Natural killer cell (primary cell): ENCODE data around the gene BCAP29. TPM values are rescaled to one million over a fixed set of nuclear protein-coding genes. Genes with fewer than 3 reads are reported as not detected.

Experiments used
- ATAC-seq, 3 donors: fragments of 150-1000 bp in 2 of 3; fragments of 200-7000 bp in 1 of 3; cut with Tn5 transposase; 1 replicate in 1 of 3; 2 replicates in 2 of 3; pipeline ENCODE4 v1.10.0; 2021; ENCODE audit warnings: mild to moderate bottlenecking in 2 of 3, moderate library complexity in 2 of 3
- DNase-seq, 2 donors: peaks; one replicate each; pipeline versions ENCODE4 v3.0.0 to v3.0.0-alpha.2; 2013 to 2021; ENCODE audit warnings: mixed read lengths in 1 of 2
- H3K27ac ChIP-seq: one replicate; pipeline ENCODE4 v1.5.1; 2013; ENCODE audit warnings: mild to moderate bottlenecking, low read length
- H3K27me3 ChIP-seq: one replicate; pipeline ENCODE4 v1.6.1; 2013; ENCODE audit warnings: low read length; ENCODE audit not compliant: control insufficient read depth, insufficient read depth
- H3K36me3 ChIP-seq: one replicate; pipeline ENCODE4 v1.6.1; 2013; ENCODE audit warnings: low read length; ENCODE audit not compliant: control insufficient read depth, insufficient read depth
- H3K4me1 ChIP-seq: one replicate; pipeline ENCODE4 v1.6.1; 2013; ENCODE audit warnings: low read length; ENCODE audit not compliant: control insufficient read depth, insufficient read depth
- H3K4me3 ChIP-seq: one replicate; pipeline ENCODE4 v1.5.1; 2013; ENCODE audit warnings: low read length
- H3K9me3 ChIP-seq: one replicate; pipeline ENCODE4 v1.6.1; 2013; ENCODE audit warnings: low read length; ENCODE audit not compliant: control insufficient read depth, insufficient read depth
- H3K27ac Mint-ChIP-seq, 2 donors: one replicate each; pipeline ENCODE4 v1.8.0; 2022; ENCODE audit warnings: mild to moderate bottlenecking in 2 of 2, mixed read lengths in 2 of 2, moderate library complexity in 1 of 2
- H3K27me3 Mint-ChIP-seq, 2 donors: one replicate each; pipeline ENCODE4 v1.8.0; 2022; ENCODE audit warnings: low read depth in 2 of 2, mixed read lengths in 2 of 2
- H3K36me3 Mint-ChIP-seq: one replicate; pipeline ENCODE4 v1.8.0; 2022; ENCODE audit warnings: mixed read lengths
- H3K4me1 Mint-ChIP-seq, 2 donors: one replicate each; pipeline ENCODE4 v1.8.0; 2022; ENCODE audit warnings: mixed read lengths in 2 of 2
- H3K4me3 Mint-ChIP-seq: one replicate; pipeline ENCODE4 v1.8.0; 2022; ENCODE audit warnings: mild to moderate bottlenecking, moderate library complexity, mixed read lengths
- H3K9me3 Mint-ChIP-seq, 2 donors: one replicate each; pipeline ENCODE4 v1.8.0; 2022; ENCODE audit warnings: mixed read lengths in 2 of 2
- WGBS: methylation state at CpG from one replicate; pipeline ENCODE4 v1.1.7; 2013; ENCODE audit warnings: missing lambda C conversion rate; ENCODE audit not compliant: insufficient coverage; 5-methylcytosine and 5-hydroxymethylcytosine counted together
- intact Hi-C: fragments of 100-400 bp; cut with micrococcal nuclease; formaldehyde crosslinking; loops from one replicate; pipeline ENCODE4 v1.14.2; 2022
- total RNA-seq, 4 donors: library from RNA; stranded (reverse); fragments of 120-200 nt in 1 of 4; gene quantifications; one replicate each; pipeline versions ENCODE4 v1.2.3 to v1.2.4, GENCODE V29; 2013 to 2022
- TF ChIP-seq, protein P1 (sequence below): fragments of 200-600 bp; IDR thresholded peaks from one replicate; pipeline ENCODE4 v1.8.0; 2022; ENCODE audit warnings: antibody characterized with exemption

Gene BCAP29
- total RNA-seq, 3 donors from 2014 or later (not counting 1 experiment from before 2014, with no cell fraction given), result 22.1 to 33.3 (median 27.1) TPM

- H3K36me3 Mint-ChIP-seq, result no peaks in the 10 kb centered on the region
- peaks cover 51 to 55% of the 10 kb centered on the region in 2 donors for H3K4me1 Mint-ChIP-seq
- ATAC-seq, result peak; percentile 56 to 58 (median 57)
- no peaks in the 10 kb centered on the region for H3K27me3 Mint-ChIP-seq
- no peak for DNase-seq
- H3K4me3 Mint-ChIP-seq, result peak overlapping the region; percentile 95
- Histone ChIP-seq H3K27me3 (no peaks in the 10 kb centered on the region), H3K27ac (peak overlapping the region; percentile 98), H3K9me3 (no peaks in the 10 kb centered on the region), H3K4me1 (peaks cover 14% of the 10 kb centered on the region), H3K4me3 (peak overlapping the region; percentile 100), H3K36me3 (peaks cover 2% of the 10 kb centered on the region)
- intact Hi-C loops, result loop anchor here (2.0 kb wide), 1 partner anchor 180 kb away; no protein-coding TSS in a partner anchor
- TF ChIP-seq, protein P1, sequence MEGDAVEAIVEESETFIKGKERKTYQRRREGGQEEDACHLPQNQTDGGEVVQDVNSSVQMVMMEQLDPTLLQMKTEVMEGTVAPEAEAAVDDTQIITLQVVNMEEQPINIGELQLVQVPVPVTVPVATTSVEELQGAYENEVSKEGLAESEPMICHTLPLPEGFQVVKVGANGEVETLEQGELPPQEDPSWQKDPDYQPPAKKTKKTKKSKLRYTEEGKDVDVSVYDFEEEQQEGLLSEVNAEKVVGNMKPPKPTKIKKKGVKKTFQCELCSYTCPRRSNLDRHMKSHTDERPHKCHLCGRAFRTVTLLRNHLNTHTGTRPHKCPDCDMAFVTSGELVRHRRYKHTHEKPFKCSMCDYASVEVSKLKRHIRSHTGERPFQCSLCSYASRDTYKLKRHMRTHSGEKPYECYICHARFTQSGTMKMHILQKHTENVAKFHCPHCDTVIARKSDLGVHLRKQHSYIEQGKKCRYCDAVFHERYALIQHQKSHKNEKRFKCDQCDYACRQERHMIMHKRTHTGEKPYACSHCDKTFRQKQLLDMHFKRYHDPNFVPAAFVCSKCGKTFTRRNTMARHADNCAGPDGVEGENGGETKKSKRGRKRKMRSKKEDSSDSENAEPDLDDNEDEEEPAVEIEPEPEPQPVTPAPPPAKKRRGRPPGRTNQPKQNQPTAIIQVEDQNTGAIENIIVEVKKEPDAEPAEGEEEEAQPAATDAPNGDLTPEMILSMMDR, result no peak
- H3K27ac Mint-ChIP-seq, result peak overlapping the region; percentile 84 to 87
- 4% methylated on average over 20 of the region's 21 CpGs for WGBS
- no peaks in the 10 kb centered on the region for H3K9me3 Mint-ChIP-seq
These were observed 16.8 kb upstream of the BCAP29 start for GRCh38 chr7:107563081-107563774.

- Mint-ChIP-seq H3K4me1 (peaks cover 49 to 54% of the 10 kb centered on the region in 2 donors), H3K27ac (peak within 1 kb of the TSS; percentile 84 to 87), H3K36me3 (peaks cover under 1% of the 10 kb centered on the region), H3K4me3 (peak within 1 kb of the TSS; percentile 95), H3K27me3 (no peaks in the 10 kb centered on the region), H3K9me3 (no peaks in the 10 kb centered on the region)
- no peaks in the 10 kb centered on the region for H3K27me3 ChIP-seq
- TF ChIP-seq, protein P1, result no peak
- DNase-seq (peak; percentile 85 to 94), ATAC-seq (peak; percentile 91 to 94 (median 93))
- intact Hi-C loops, result loop anchor here (2.0 kb wide), 1 partner anchor 179 kb away; no protein-coding TSS in a partner anchor
- peak within 1 kb of the TSS; percentile 100 for H3K4me3 ChIP-seq
- H3K9me3 ChIP-seq, result no peaks in the 10 kb centered on the region
- peak within 1 kb of the TSS; percentile 98 for H3K27ac ChIP-seq
- under 1% methylated on average over 53 of the region's 55 CpGs for WGBS
- H3K36me3 ChIP-seq, result peaks cover 4% of the 10 kb centered on the region
- peaks cover 12% of the 10 kb centered on the region for H3K4me1 ChIP-seq
These were observed 16.1 kb upstream of the BCAP29 start, which contains the start of the genes COG5 and DUS4L for GRCh38 chr7:107563775-107564552. TSS of gene COG5 (minus strand) at chr7:107563920. CDS start at chr7:107563896, 24 bp downstream. TSS of gene DUS4L (plus strand) at chr7:107563971. CDS start at chr7:107567071, 3,100 bp downstream.

GRCh38 chr7:107564553-107565298 is 15.3 kb upstream of the BCAP29 start:
- DNase-seq (no peak), ATAC-seq (no peak)
- TF ChIP-seq, protein P1, result no peak
- Mint-ChIP-seq H3K4me1 (peaks cover 42 to 47% of the 10 kb centered on the region in 2 donors), H3K4me3 (peak overlapping the region; percentile 95), H3K9me3 (no peaks in the 10 kb centered on the region), H3K27me3 (no peaks in the 10 kb centered on the region), H3K27ac (peak overlapping the region; percentile 84 to 87), H3K36me3 (peaks cover 7% of the 10 kb centered on the region)
- 60% methylated on average over 8 of the region's 9 CpGs for WGBS
- intact Hi-C loops, result no loop called here
- no peaks in the 10 kb centered on the region for H3K9me3 ChIP-seq
- H3K36me3 ChIP-seq, result peaks cover 4% of the 10 kb centered on the region
- H3K4me1 ChIP-seq, result peaks cover 12% of the 10 kb centered on the region
- peak overlapping the region; percentile 98 for H3K27ac ChIP-seq
- no peaks in the 10 kb centered on the region for H3K27me3 ChIP-seq
- H3K4me3 ChIP-seq, result peak overlapping the region; percentile 100
